HG03108 (cell line): Measurements from ENCODE around the gene GRIP1.

Experiments
- ATAC-seq: cut with Tn5 transposase; IDR thresholded peaks from one replicate; pipeline ENCODE4 v1.9.1; 2021; ENCODE audit warnings: moderate library complexity; ENCODE audit not compliant: unreplicated experiment

GRIP1 gene

DNA sequence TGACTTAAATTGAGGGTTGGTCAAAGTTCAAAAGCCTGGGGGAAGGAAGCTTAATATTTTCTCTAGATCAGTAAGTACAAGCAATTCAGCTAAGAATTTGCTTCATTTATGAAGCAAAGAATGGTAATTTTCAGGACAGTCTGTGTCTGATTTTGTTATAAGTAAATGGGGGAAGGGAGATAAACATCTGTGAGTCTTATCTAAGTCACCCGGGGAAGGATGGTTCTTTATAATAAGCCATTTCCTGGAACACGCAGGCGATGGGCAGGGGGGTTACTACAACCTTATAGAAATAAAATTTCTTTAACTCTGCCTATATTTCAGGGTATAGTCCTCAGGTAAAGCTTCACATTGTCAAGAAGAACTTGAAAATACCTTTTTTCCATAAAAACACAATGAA, 333.7 kb downstream of the GRIP1 start:
- no peak for ATAC-seq

DNA sequence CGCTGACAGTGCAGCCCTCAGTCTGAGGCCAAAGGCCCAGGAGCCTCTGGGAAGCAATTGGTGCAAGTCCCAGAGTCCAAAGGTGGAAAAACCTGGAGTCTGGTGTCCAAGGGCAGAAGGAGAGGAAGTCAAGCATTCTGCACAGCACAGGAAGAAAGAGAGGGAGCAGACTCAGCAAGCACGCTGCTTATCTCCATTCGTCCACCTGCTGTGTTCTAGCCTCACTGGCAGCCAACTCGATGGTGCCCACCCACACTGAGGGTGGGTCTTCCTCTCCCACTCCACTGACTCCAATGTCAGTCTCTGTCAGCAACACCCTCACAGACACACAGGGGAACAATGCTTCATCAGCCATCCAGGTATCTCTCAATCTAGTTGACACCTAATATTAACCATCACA, 337.8 kb downstream of the GRIP1 start:
- ATAC-seq: no peak

DNA sequence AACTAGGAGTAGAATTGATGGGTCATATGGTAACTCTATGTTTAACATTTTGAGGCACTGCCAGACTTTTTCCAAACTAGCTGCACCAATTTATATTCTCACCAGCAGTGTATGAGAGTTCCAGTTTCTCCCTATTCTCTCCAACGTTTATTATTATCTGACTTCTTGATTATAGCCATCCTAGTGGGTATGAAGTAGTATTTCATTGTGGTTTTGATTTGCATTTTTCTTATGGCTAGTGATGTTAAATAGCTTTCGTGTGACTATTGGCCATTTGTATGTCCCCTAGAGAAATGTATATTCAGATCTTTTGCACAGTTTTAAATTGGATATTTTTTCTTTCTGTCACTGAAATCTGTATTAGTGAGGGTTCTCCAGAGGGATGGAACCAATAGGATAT, 338.7 kb downstream of the GRIP1 start:
- ATAC-seq: no peak

DNA sequence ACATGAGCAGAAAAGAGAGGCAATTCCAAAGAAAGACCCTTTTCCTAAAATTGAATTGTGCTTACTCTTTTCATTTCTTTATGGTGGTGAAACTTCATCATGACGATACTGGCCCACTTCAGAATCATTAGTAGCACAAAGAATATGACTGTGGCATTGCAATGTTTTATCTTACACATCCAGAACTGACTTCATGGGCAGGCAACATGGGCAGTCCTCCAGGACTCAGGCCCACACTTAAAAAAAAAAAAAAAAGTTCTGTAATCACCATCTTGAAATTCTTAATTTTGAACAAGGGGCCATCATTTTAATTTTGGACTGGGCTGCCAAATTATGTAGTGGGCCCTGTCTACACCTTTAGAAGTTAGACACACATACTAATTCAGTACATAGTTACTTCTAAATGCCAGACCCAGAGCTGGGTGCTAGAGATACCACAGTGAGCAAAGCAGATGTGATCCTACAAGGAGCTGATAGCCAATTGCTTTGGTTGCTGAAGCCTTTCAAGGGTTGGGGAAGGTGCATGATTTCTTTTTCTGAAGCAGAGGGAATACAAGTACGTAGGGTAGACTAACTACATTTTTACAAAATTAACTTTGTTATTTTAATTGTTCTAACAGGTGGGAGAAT, 341.4 kb downstream of the GRIP1 start:
- ATAC-seq: no peak

DNA sequence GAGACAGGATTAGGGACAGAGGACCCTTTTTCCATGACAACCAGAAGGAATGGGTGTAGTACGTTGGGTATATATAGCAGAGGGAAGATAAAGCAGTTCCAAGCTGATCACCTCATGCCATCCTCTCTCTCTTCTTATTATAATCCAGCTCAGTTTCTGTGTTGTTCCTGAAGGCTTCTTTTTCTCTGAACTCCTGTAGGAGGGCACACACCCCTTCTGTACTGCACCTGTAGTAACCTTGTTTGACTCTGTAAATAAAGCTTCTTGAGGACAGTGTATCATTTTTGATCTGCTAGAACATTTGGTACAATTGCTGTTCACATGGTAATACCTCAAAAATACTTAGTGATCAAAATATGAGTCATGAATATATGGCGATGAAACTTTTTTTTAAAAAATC, 343.1 kb downstream of the GRIP1 start:
- no peak for ATAC-seq

DNA sequence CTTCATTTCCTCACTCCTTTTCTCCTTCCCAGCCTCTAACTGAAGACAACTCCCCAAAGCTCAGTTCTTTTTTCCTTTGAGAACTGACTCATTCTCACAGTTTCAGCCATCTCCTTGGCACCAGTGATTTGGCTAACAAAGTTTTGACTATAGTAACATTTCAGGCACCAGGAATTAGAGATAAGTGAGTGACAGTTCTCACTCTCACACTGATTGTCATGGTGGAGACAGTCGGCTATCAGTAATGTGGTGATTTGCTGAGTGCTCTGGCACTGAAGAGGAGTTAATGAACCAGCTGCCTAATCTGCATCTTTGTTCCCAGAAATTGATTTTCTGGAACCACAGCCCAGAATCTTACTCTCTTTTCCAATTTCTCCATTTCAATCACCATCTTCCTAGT, 347.1 kb downstream of the GRIP1 start:
- no peak for ATAC-seq

DNA sequence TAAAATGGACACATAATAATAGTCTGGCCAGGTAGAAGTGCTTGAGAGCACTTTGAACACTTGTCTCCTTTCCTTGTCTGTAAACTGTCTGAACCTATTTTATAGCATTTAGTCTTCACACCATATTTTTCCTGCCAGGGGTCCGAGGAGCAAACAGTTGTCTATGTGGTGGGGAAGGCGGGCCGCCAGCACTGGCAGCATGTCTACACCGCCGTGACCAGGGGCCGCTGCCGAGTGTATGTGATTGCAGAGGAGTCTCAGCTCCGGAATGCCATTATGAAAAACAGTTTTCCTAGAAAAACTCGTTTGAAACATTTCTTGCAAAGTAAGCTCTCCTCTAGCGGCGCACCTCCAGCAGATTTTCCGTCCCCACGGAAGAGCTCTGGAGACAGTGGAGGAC, 347.9 kb downstream of the GRIP1 start:
- ATAC-seq: no peak

DNA sequence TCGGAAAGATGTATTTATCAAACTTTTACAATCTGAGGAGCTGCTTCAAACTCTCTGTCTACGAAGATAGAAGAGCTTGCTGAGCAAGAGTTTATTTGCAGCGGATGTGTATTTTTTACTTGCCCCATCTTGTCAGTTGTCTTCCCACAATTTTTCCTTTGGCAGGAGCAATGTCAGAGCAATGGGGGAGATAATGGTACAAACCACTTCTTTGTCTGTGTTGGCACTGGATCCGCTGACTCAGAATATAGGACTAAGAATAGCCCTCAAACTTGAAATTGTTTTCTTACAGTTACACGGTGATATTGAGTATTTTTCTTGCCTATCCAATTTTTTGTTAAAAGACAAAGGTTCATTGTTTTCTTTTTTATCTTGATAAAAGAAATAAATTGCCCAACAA, 348.9 kb downstream of the GRIP1 start:
- ATAC-seq: no peak

DNA sequence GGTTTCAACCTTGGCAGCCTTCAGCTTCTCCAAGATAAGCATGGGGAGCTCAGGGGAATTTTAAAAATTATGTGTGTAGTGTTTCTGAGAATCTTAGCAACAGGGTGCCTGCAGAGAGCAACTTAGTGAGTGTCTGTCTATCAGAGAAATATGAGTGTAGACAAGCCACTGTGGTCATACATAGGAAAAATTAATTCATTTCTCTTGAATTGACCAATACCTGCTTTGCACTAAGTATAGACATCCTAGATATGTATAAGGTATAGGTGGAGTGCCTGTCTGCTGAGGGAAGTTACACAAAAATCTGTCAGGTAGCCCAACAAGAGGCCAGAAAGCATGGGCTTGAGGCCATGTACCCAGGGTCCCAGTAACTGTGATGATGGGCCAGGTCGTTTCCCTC, 355.9 kb downstream of the GRIP1 start:
- no peak for ATAC-seq

DNA sequence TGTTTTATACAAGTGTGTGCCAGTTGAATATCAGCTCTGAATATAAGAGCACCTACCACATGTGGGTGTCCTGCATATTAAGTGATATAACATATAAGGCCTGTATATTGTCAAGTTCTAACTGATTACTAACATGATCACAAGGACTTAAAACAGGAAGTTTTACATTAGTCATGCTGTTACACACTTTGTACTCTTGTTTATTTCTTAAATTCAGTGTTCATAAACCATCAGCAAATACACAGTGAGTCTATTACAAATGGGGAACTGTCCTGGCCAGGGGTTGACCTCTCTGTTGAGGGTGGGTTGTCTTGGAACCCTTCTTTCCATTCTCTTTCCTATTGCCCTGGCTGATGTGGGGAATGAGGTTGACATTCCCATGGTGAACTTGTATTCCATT, 357.4 kb downstream of the GRIP1 start:
- no peak for ATAC-seq

DNA sequence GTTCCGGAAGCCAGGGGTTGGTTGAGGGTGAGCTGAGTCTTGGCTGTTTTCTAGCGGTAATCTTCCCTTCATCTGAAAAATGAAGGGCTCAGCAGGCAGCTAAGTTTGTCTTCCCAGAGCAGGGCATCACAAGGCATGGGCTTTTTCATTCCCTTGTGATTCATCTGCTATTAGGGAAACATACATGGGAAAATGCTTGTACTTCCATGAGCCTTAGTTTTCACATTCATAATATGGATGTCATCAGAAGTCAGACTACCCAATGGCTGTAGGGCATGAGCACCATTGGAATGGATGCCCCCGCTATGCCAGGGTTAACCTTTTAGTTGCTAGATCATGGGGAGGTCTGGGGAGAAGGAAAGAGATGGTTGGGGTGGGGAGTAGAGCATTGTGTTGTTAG, 357.9 kb downstream of the GRIP1 start:
- no peak for ATAC-seq

DNA sequence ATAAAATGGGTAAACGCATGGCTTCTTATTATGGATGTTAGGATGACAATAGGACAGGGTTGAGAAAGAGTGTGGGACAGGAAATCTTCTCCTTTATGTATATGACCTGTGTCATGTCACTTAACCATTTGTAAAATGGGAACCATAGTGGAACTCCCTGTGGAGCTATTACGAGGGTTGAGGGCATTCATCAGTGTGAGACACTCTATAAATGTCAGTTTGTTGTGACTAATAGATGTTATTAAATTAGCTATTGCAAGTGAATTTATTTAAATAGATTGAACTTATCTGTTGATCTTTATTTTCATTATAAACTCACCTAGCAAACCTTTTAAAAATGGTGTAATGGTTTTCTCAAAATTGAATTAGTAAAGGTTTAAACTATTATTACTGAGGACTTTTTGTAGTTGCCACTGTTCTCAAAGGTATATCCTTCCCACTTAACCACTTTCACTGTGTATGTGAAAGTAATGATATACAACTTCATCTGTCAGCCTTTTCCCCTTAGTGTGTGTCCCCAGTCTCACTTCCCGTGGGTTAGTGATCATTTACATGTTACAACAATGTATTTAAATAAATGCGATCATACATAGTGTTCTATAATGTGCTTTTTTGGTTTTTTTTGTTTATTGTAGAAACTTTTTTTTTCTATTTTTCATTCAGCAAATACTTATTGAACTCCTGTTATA, 359.5 kb downstream of the GRIP1 start:
- no peak for ATAC-seq

DNA sequence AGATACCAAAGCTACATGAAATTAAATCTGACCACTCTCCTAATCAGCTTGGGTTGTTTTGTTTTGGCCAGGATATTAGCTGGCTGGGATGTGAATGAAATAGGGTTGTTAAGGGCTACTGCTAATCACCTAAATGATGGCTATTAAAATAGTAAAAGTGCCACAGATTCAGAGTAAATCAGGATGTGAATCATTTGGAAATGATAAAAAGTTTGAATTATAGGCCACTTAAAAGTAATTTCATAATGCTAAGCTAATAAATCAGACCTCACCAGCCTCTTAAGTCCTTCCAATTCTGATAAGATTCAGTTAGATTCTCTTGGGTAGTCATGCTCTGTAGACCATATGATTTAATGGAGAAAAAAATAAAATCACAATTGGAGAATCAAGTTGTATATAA, 364.6 kb downstream of the GRIP1 start:
- ATAC-seq: no peak

DNA sequence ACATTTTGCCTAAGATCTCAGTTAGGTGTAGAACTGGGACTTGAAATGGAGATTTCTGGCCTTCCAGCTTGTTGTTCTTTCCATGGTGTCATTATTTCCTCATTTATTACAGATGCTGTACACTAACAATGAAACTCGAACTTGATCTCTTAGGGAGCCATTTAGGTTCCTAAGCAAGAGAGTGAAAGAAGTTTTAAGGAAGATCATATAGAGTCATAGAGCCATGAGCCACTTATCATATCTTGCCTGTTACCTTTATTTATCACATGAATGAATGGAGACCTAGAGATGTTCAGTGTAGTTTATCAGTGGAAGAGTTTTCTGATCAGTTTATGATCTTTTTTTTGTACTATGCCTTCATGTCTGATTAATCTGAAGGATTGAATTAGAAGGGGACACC, 366.7 kb downstream of the GRIP1 start:
- no peak for ATAC-seq

DNA sequence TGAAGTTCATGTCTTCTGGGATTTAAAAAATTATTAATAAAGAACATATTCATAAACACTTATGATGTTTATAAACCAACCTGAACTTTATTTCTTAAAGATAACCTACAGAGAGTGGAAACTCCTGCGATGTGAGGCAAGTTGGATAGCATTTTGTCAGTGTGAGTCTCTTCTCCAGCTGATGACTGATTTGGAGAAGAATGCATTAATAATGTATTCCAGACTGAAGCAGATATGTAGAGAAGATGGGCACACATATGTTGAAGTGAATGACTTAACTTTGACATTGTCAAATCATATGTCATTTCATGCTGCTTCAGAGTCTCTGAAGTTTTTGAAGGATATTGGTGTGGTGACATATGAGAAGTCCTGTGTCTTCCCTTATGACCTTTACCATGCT, 369.3 kb downstream of the GRIP1 start:
- no peak for ATAC-seq

DNA sequence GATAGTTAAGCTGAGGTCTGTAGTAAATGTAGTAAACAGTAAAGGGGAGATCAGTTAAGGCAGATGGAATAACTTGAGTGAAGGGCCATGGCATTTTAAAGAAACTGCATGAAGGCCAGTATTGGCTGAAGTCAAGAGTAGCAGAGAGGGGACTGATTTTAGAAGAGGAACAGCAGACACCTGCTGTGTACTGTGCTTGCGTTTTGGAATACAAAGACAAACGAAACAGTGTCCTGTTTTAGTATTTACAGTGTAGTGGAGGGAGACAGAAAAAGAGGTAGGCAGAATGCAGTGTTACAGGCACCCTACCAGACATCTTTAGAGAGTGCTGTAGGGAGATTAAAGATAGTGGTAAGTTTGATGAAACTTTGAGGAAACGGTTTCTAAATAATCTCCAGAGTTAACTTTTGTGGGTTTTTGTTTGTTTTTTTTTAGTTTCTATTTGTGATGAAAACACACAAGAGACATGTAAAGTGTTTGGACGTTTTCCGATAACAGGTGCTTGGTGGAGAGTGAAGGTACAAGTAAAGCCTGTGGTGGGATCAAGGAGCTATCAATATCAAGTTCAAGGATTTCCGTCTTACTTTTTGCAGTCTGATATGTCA, 374.5 kb downstream of the GRIP1 start:
- ATAC-seq: no peak

DNA sequence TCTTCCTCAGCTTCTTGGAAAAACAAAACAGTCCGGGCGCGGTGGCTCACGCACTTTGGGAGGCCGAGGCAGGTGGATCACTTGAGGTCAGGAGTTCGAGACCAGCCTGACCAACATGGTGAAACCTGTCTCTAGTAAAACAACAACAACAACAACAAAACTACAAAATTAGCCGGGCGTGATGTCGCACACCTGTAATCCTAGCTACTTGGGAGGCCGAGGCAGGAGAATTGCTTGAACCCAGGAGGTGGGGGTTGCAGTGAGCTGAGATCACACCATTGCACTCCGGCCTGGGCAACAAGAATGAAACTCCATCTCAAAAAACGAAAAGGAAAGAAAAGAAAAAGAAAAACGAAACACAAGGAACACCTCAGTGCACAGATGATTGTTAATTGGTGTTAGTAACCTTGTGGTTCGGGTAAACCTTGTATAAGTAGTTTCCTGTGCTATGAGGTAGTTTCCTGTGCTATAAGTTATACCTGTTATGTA, 375.5 kb downstream of the GRIP1 start:
- peak; percentile 31 for ATAC-seq

DNA sequence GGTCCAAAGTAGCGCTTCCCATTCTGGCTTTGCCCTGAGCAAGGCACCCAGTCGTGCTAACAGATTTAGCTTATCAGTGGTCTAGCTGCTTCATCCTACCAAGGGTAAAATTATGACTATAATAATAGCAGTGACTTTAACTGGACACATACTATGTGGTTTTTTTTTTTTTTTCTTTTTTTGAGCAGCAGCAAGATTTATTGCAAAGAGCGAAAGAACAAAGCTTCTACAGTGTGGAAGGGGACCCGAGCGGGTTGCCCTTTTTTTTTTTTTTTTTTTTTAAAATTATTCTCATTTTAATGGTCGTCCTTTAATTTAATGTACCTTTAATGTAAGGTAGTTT, 376.1 kb downstream of the GRIP1 start:
- no peak for ATAC-seq

DNA sequence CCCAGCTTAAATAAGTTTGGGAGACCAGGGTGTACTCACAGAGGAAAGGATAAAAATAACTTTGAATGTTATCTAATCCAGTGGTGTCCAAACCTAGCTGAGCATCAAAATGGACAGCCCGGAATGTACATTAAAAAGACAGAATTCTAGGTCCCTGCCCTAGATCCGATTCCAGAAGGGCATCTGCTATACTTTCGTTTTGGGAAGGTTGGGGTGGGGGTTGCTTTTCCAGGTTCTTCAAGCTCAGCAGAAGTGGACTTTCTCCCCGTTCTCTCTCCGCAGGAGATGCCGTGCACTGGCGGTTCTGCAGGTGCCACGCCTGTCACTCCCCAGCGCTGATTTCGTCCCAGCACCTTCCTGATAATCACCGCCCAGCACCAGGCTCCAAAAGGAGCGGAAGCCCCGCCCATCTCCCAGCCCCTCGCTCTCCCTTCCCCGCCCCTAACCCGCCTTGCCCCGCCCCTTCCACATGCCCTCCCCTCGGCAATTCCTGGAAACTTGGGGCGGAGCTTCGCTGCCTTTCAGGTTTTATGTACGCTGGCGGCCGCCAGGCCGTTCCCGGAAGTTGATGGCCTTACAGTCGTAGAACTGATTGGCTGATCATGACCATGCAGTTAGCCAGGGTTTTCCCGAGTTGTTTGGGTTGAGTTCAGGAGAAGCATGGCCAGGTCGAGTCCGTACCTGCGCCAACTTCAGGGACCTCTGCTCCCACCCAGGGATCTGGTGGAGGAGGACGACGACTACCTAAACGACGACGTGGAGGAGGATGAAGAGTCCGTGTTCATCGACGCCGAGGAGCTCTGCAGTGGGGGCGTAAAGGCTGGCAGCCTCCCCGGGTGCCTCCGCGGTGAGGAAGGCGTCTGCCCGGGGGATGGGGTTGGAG, 376.7 kb downstream of the GRIP1 start, which contains the start of gene HELB:
TSS of gene HELB (plus strand) at position 550 of the 883 bp plus-strand sequence. CDS start at position 661, 111 bp downstream.
- ATAC-seq: peak; percentile 93

DNA sequence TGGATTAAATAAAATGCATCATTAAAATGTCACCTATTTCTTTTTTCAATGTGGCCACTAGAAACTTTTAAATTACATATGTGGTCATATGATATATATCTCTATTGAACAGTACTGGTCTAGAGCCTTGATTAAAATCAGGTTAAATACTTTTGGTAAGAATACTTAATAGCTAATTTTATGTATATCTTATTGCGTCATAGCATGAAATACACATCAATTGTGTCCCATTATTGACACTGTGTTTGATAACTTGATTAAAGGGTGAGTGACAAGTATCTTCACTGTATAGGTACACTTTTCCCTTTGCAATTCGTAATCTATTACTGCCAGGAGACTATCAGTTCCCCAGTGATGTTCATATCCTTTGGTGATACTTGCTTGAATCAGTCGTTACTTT, 381.0 kb downstream of the GRIP1 start:
- no peak for ATAC-seq
